K562 (cell line): ENCODE data around the gene SOWAHA. TPM values are rescaled to one million over a fixed set of nuclear protein-coding genes. Genes with fewer than 3 reads are reported as not detected.

Experiments used
- ATAC-seq: fragments of 200-7000 bp; cut with Tn5 transposase; 3 replicates; pipeline ENCODE4 v1.9.1; 2020; ENCODE audit warnings: moderate library complexity
- BruUV-seq: library from RNA; stranded (reverse); fragments of 400-500 nt; replicated peaks from 2 replicates; lab custom pipeline; 2021; lab: Mats Ljungman, UMichigan
- CTCF ChIA-PET: fragments of 300-600 bp; formaldehyde crosslinking; extraction: SDS; loops from one replicate; lab custom pipeline; 2021; ENCODE audit warnings: low intra/inter-chr PET ratio; lab: Yijun Ruan, JAX
- POLR2A ChIA-PET: fragments of 300-600, 350-650 bp; sonication (Branson Sonifier 250); formaldehyde crosslinking; extraction: SDS; loops from one replicate; lab custom pipeline; 2021; ENCODE audit warnings: antibody characterized with exemption, inconsistent platforms; lab: Yijun Ruan, JAX
- DNase-seq, 4 experiments: peaks; one replicate each; pipeline versions ENCODE4 v3.0.0 to v3.0.0-alpha.2; 2011 to 2018; ENCODE audit warnings: low spot score in 3 of 4, mixed read lengths in 3 of 4; ENCODE audit errors: extremely low read depth in 1 of 4
- FAIRE-seq: peaks from 2 replicates; lab custom pipeline; 2011; peaks lifted over from hg19 to GRCh38; lab: Jason Lieb, UNC
- H2AFZ ChIP-seq: 2 replicates; pipeline ENCODE4 v1.6.0; 2011; ENCODE audit warnings: low read depth, low read length, control low read depth, inconsistent platforms
- H3K27ac ChIP-seq: fragments of 200-600 bp; 3 replicates; pipeline ENCODE4 v1.8.0; 2011; ENCODE audit warnings: low read depth, mild to moderate bottlenecking, control low read depth, inconsistent platforms, low read length, moderate library complexity, mixed read lengths; ENCODE audit errors: extremely low read depth
- H3K27me3 ChIP-seq, 2 experiments: fragments of 300-600 bp in 1 of 2; 2 replicates in 1 of 2; 3 replicates in 1 of 2; pipeline versions ENCODE4 v1.6.0 to v1.8.0; 2011; ENCODE audit warnings: inconsistent platforms in 2 of 2, low read length in 2 of 2, mild to moderate bottlenecking in 1 of 2, mixed read lengths in 1 of 2, moderate library complexity in 1 of 2; ENCODE audit not compliant: control insufficient read depth in 2 of 2, insufficient read depth in 2 of 2
- H3K36me3 ChIP-seq: fragments of 300-600 bp; 3 replicates; pipeline ENCODE4 v1.8.0; 2011; ENCODE audit warnings: mild to moderate bottlenecking, low read length, inconsistent platforms; ENCODE audit not compliant: control insufficient read depth, insufficient read depth
- H3K4me1 ChIP-seq, 2 experiments: fragments of 200-600 bp in 1 of 2; replicated peaks in 1 of 2; 2 replicates in 1 of 2; 3 replicates in 1 of 2; pipeline versions ENCODE4 v1.5.1 to v1.8.0; 2011; ENCODE audit warnings: inconsistent platforms in 2 of 2, low read length in 2 of 2, mild to moderate bottlenecking in 1 of 2, mixed read lengths in 1 of 2, moderate library complexity in 1 of 2; ENCODE audit not compliant: control insufficient read depth in 2 of 2, insufficient read depth in 2 of 2
- H3K4me2 ChIP-seq: 2 replicates; pipeline ENCODE4 v1.6.1; 2011; ENCODE audit warnings: low read length, control low read depth, inconsistent platforms, mixed read lengths; ENCODE audit not compliant: insufficient read depth
- H3K4me3 ChIP-seq: fragments of 200-600 bp; sonication (generic), shearing (Covaris generic); 2 replicates; pipeline ENCODE4 v1.5.1; 2016; ENCODE audit warnings: control low read depth, inconsistent platforms
- H3K79me2 ChIP-seq: fragments of 200-600 bp; 3 replicates; pipeline ENCODE4 v1.8.0; 2011; ENCODE audit warnings: low read length, inconsistent platforms; ENCODE audit not compliant: control insufficient read depth, insufficient read depth
- H3K9ac ChIP-seq, 2 experiments: 2 replicates each; pipeline versions ENCODE4 v1.6.0 to v1.6.1; 2011; ENCODE audit warnings: low read depth in 2 of 2, low read length in 2 of 2, control low read depth in 1 of 2, inconsistent platforms in 1 of 2, mild to moderate bottlenecking in 1 of 2, mixed read lengths in 1 of 2; ENCODE audit not compliant: insufficient read depth in 1 of 2
- H3K9me1 ChIP-seq: one replicate; pipeline ENCODE4 v1.6.0; 2011; ENCODE audit warnings: inconsistent platforms, mild to moderate bottlenecking, low read length, moderate library complexity; ENCODE audit not compliant: control insufficient read depth, insufficient read depth
- H3K9me3 ChIP-seq: replicated peaks from 2 replicates; pipeline ENCODE4 v1.5.1; 2011; ENCODE audit warnings: low read depth, low read length, inconsistent platforms; ENCODE audit not compliant: control insufficient read depth, insufficient read depth
- H4K20me1 ChIP-seq: replicated peaks from 2 replicates; pipeline ENCODE4 v1.6.1; 2011; ENCODE audit warnings: low read length, inconsistent platforms, mixed read lengths; ENCODE audit not compliant: control insufficient read depth, insufficient read depth
- ARID1B ChIP-seq: fragments of 450-650 bp; IDR thresholded peaks from 2 replicates; pipeline ENCODE4 v1.6.1; 2016; ENCODE audit warnings: antibody characterized with exemption, mild to moderate bottlenecking, inconsistent platforms
- CGGBP1 ChIP-seq: fragments of 250-450 bp; sonication (Bioruptor Pico); IDR thresholded peaks from 2 replicates; pipeline ENCODE4 v1.9.0; 2021; ENCODE audit warnings: mild to moderate bottlenecking
- CTBP1 ChIP-seq: fragments of 450-650 bp; IDR thresholded peaks from 2 replicates; pipeline ENCODE4 v1.6.1; 2016; ENCODE audit warnings: borderline replicate concordance
- CXXC5 ChIP-seq: fragments of 250-450 bp; sonication (Bioruptor Pico); IDR thresholded peaks from 2 replicates; pipeline ENCODE4 v1.8.0; 2022; ENCODE audit warnings: inconsistent platforms, mild to moderate bottlenecking, moderate library complexity
- FOSL1 ChIP-seq: fragments of 200-800 bp; sonication (Bioruptor generic); conservative IDR thresholded peaks from 2 replicates; pipeline ENCODE4 v1.6.1; 2016; ENCODE audit warnings: missing genetic modification characterization, missing compliant biosample characterization
- FOXJ3 ChIP-seq: sonication (generic); formaldehyde crosslinking; IDR thresholded peaks from 2 replicates; pipeline ENCODE4 v1.4.0; 2020; ENCODE audit warnings: mild to moderate bottlenecking, missing genetic modification reagents
- JUN ChIP-seq, 2 experiments: sonication (generic) in 1 of 2; formaldehyde crosslinking in 1 of 2; IDR thresholded peaks; 2 replicates each; pipeline versions ENCODE4 v1.6.1 to v1.8.0; 2012 to 2022; ENCODE audit warnings: borderline replicate concordance in 2 of 2, mild to moderate bottlenecking in 2 of 2, improper control_type of control experiment in 1 of 2, low read depth in 1 of 2, low read length in 1 of 2, missing genetic modification reagents in 1 of 2
- MTA3 ChIP-seq: fragments of 450-650 bp; formaldehyde crosslinking; IDR thresholded peaks from 2 replicates; pipeline ENCODE4 v1.6.1; 2017; ENCODE audit warnings: mild to moderate bottlenecking, borderline replicate concordance
- MYC ChIP-seq, 2 experiments: fragments of 250-450 bp in 1 of 2; sonication (Bioruptor Pico) in 1 of 2; IDR thresholded peaks; 2 replicates each; pipeline versions ENCODE4 v1.5.1 to v1.6.1; 2012 to 2021; ENCODE audit warnings: low read depth in 2 of 2, borderline replicate concordance in 1 of 2, improper control_type of control experiment in 1 of 2, low read length in 1 of 2, mild to moderate bottlenecking in 1 of 2, moderate library complexity in 1 of 2
- RCOR1 ChIP-seq, 2 experiments: IDR thresholded peaks; 2 replicates each; pipeline ENCODE4 v1.6.1; 2012; ENCODE audit warnings: low read depth in 2 of 2, low read length in 2 of 2, borderline replicate concordance in 1 of 2, improper control_type of control experiment in 1 of 2
- SMAD4 ChIP-seq: fragments of 250-450 bp; sonication (Bioruptor Pico); conservative IDR thresholded peaks from 2 replicates; pipeline ENCODE4 v1.8.0; 2021; ENCODE audit warnings: inconsistent platforms, mild to moderate bottlenecking, moderate library complexity
- VEZF1 ChIP-seq: fragments of 200-800 bp; sonication (Bioruptor generic); IDR thresholded peaks from 2 replicates; pipeline ENCODE4 v1.6.1; 2017; ENCODE audit warnings: missing genetic modification characterization, missing compliant biosample characterization
- ZNF184 ChIP-seq: sonication (generic); formaldehyde crosslinking; IDR thresholded peaks from 2 replicates; pipeline ENCODE4 v1.5.0; 2020; ENCODE audit warnings: missing genetic modification reagents
- ZNF395 ChIP-seq: fragments of 200-800 bp; sonication (Bioruptor generic); IDR thresholded peaks from 2 replicates; pipeline ENCODE4 v1.6.1; 2017; ENCODE audit warnings: missing genetic modification characterization, missing compliant biosample characterization
- ZNF586 ChIP-seq: fragments of 450-650 bp; formaldehyde crosslinking; conservative IDR thresholded peaks from 2 replicates; pipeline ENCODE4 v1.4.0; 2020; ENCODE audit warnings: mild to moderate bottlenecking, moderate library complexity
- ZNF589 ChIP-seq: fragments of 200-800 bp; sonication (Bioruptor generic); IDR thresholded peaks from 2 replicates; pipeline ENCODE4 v1.6.1; 2016; ENCODE audit warnings: low read depth, missing genetic modification characterization, missing compliant biosample characterization
- WGBS: fragments of 100-300 bp; shearing (Covaris generic); methylation state at CpG from one replicate; pipeline ENCODE4 v1.1.6; 2016; ENCODE audit warnings: low coverage, mixed read lengths; ENCODE audit not compliant: insufficient coverage; ENCODE audit errors: missing lambda C conversion rate; 5-methylcytosine and 5-hydroxymethylcytosine counted together
- in situ Hi-C: fragments of 300-500 bp; cut with MboI; formaldehyde crosslinking; loops from 4 replicates; pipeline ENCODE4 v1.15.0; 2018; ENCODE audit warnings: inconsistent platforms, mixed read lengths
- intact Hi-C: fragments of 100-400 bp; cut with micrococcal nuclease; formaldehyde crosslinking; loops from 2 replicates; pipeline ENCODE4 v1.14.2; 2022
- polyA plus RNA-seq, 8 experiments: library from polyadenylated mRNA; depleted of rRNA in 4 of 8; stranded (reverse) in 5 of 8; unstranded in 3 of 8; fragments of >200 nt; fragmentation: Nextera tagmentation in 2 of 8; fragmentation: Illumina TruSeq in 1 of 8; extraction: Ambion mirVana in 2 of 8; extraction: Trizol in 1 of 8; gene quantifications; 2 replicates each; pipeline versions ENCODE4 v1.2.1 to v1.2.3, GENCODE V29; 2011 to 2014; ENCODE audit warnings: inconsistent platforms in 1 of 8, missing spikeins in 1 of 8
- total RNA-seq, 7 experiments: library from RNA; depleted of rRNA in 6 of 7; stranded (reverse); fragments of >200 nt in 6 of 7; fragmentation: Illumina TruSeq in 2 of 7; extraction: Trizol in 2 of 7; gene quantifications; 2 replicates each; pipeline versions ENCODE4 v1.2.1 to v1.2.3, GENCODE V29; 2011 to 2021; ENCODE audit warnings: low replicate concordance in 1 of 7

SOWAHA gene
- total and polyA plus RNA-seq, 9 of the 15 experiments (the other 6 are each of a cell fraction or from before 2014, with no cell fraction given): not detected

- peak in 1 of 4 experiments; percentile 38 for DNase-seq
- TF ChIP-seq FOSL1 (tag) (peak; percentile 84), ZNF395 (CRISPR knock-in tag) (0 out of 2 replicates have a peak, but pooled peaks have one; percentile 23), ZNF184 (CRISPR knock-in tag) (no peak), SMAD4 (CRISPR knock-in tag) (0 out of 2 replicates have a peak, but pooled peaks have one; percentile 38), ZNF586 (CRISPR knock-in tag) (no peak), JUN (IDR thresholded peaks at IDR 0.05; ENCODE audit: borderline replicate concordance, low read depth, low read length) (peak; percentile 54; the same call in 1 of the 2 replicates), JUN (CRISPR knock-in tag; IDR thresholded peaks at IDR 0.05; ENCODE audit: borderline replicate concordance) (no peak), CXXC5 (CRISPR knock-in tag) (no peak), CTBP1 (peak; percentile 59), VEZF1 (CRISPR knock-in tag) (peak; percentile 35), ARID1B (0 out of 2 replicates have a peak, but pooled peaks have one; percentile 19), RCOR1 (IDR thresholded peaks at IDR 0.05; ENCODE audit: borderline replicate concordance in 1 of 2, low read depth in 2 of 2, low read length in 2 of 2) (peak in 1 of 2 experiments; percentile 29; a peak in 1 of 4 replicates), CGGBP1 (CRISPR knock-in tag) (no peak), ZNF589 (CRISPR knock-in tag) (0 out of 2 replicates have a peak, but pooled peaks have one; percentile 32), MYC (IDR thresholded peaks at IDR 0.05; ENCODE audit: low read depth, low read length) (0 out of 2 replicates have a peak, but pooled peaks have one; percentile 30), MYC (CRISPR knock-in tag; IDR thresholded peaks at IDR 0.05; ENCODE audit: borderline replicate concordance, low read depth) (no peak), FOXJ3 (no peak), MTA3 (0 out of 2 replicates have a peak, but pooled peaks have one; percentile 31)
Observed at GRCh38 chr5:132782101-132782500, 31.0 kb upstream of the SOWAHA start.

More at GRCh38 chr5:132782101-132782500, 31.0 kb upstream of the SOWAHA start:
- peaks cover 12 to 39% of the 10 kb centered on the region in 2 experiments for H3K4me1 ChIP-seq
- no peaks in the 10 kb centered on the region for H3K36me3 ChIP-seq
- H3K9me3 ChIP-seq: no peaks in the 10 kb centered on the region
- no peaks in the 10 kb centered on the region for H3K9me1 ChIP-seq
- ChIA-PET CTCF (no interaction called here), POLR2A (interaction anchor here (0.7 to 1.6 kb wide), 8 partner anchors 9 to 555 kb away, joined by 3 to 6 read pairs (median 4); partner anchors contain the start of gene KIF3A)
- H3K9ac ChIP-seq: peak overlapping the region; percentile 32 to 57; a peak in 3 of 4 replicates
- intact Hi-C loops (no loop called here), in situ Hi-C loops (loop anchor here (10.0 kb wide), 1 partner anchor 1833 kb away; no protein-coding TSS in a partner anchor)
- no peaks in the 10 kb centered on the region for H4K20me1 ChIP-seq
- H3K27me3 ChIP-seq: no peaks in the 10 kb centered on the region
- peak overlapping the region; percentile 63 for H3K4me2 ChIP-seq
- H3K79me2 ChIP-seq: peaks cover 14% of the 10 kb centered on the region
- peak overlapping the region; percentile 89 for H2AFZ ChIP-seq
- no peak overlapping the region for H3K4me3 ChIP-seq
- no TSS peak for BruUV-seq
- FAIRE-seq: peak; percentile 72
- H3K27ac ChIP-seq: peak overlapping the region; percentile 26; the same call in 2 of the 3 replicates
- no peak for ATAC-seq
- WGBS: 17% methylated on average over 4 of the region's 4 CpGs
